GM15510 (cell line): ENCODE results near the gene HCN1.

Experiments used
- POLR2A ChIP-seq: IDR thresholded peaks from 3 replicates; pipeline ENCODE4 v1.6.1; 2011; ENCODE audit warnings: borderline replicate concordance; ENCODE audit not compliant: insufficient read length; ENCODE audit errors: extremely low read depth

The HCN1 gene

GRCh38 chr5:45696206-45696836 lies at the start of gene HCN1:
TSS of gene HCN1 (minus strand) at chr5:45696380.
- no peak for TF ChIP-seq POLR2A

- TF ChIP-seq POLR2A: no peak
These were observed 44.9 kb upstream of the HCN1 start for GRCh38 chr5:45741110-45741509.

GRCh38 chr5:45737153-45737552 lies 41.0 kb upstream of the HCN1 start:
- TF ChIP-seq POLR2A: no peak

- no peak for TF ChIP-seq POLR2A
These were observed 29.4 kb upstream of the HCN1 start for GRCh38 chr5:45725537-45725936.

- no peak for TF ChIP-seq POLR2A
These were observed 1.0 kb upstream of the HCN1 start for GRCh38 chr5:45697201-45697600.

- no peak for TF ChIP-seq POLR2A
These were observed 400 bp downstream of the HCN1 start for GRCh38 chr5:45695804-45696156.

GRCh38 chr5:45694971-45695803 lies 993 bp downstream of the HCN1 start:
- TF ChIP-seq POLR2A: no peak

- no peak for TF ChIP-seq POLR2A
These were observed 1.8 kb downstream of the HCN1 start for GRCh38 chr5:45694255-45694814.

GRCh38 chr5:45692481-45692880 lies 3.7 kb downstream of the HCN1 start:
- no peak for TF ChIP-seq POLR2A

GRCh38 chr5:45691656-45692055 lies 4.5 kb downstream of the HCN1 start:
- TF ChIP-seq POLR2A: no peak

- TF ChIP-seq POLR2A: no peak
These were observed 8.5 kb downstream of the HCN1 start for GRCh38 chr5:45687701-45688100.

- no peak for TF ChIP-seq POLR2A
These were observed 9.6 kb downstream of the HCN1 start for GRCh38 chr5:45686620-45687019.

- TF ChIP-seq POLR2A: no peak
These were observed 12.1 kb downstream of the HCN1 start for GRCh38 chr5:45684118-45684517.

- TF ChIP-seq POLR2A: no peak
These were observed 15.2 kb downstream of the HCN1 start for GRCh38 chr5:45680950-45681349.

- TF ChIP-seq POLR2A: no peak
These were observed 18.7 kb downstream of the HCN1 start for GRCh38 chr5:45677524-45677923.

- no peak for TF ChIP-seq POLR2A
These were observed 23.9 kb downstream of the HCN1 start for GRCh38 chr5:45672271-45672670.
